Sciatic nerve (tissue), 2 donors: ENCODE data around the gene LBHD1. TPM values are rescaled to one million over a fixed set of nuclear protein-coding genes. Genes with fewer than 3 reads are reported as not detected.
A peak's percentile ranks its signal among the peaks of the same experiment; 100 is the strongest.
"Not testable (repeated sequence)": the region's sequence is repeated elsewhere in the genome, so short reads cannot be mapped to it uniquely, and the experiment has no call there.

Experiments
- ATAC-seq: fragments of 200-7000 bp; cut with Tn5 transposase; one replicate; pipeline ENCODE4 v1.9.1; 2020; ENCODE audit warnings: mild to moderate bottlenecking, moderate library complexity
- DNase-seq: peaks from one replicate; pipeline ENCODE4 v3.0.0-alpha.2; 2020; ENCODE audit warnings: low spot score
- intact Hi-C: fragments of 100-400 bp; cut with DNase I; formaldehyde crosslinking; loops from one replicate; pipeline ENCODE4 v1.14.2; 2022
- total RNA-seq: library from RNA; stranded (reverse); fragmentation: NEBNext Ultra II Directional; extraction: Animal tissue kit (Norgen Biotek cat#: 25700); gene quantifications from one replicate; pipeline ENCODE4 v1.2.1, GENCODE V29; 2021
- donor health status: DM: no; HTN: no; CAD: no.
- donor health status: DM: no; HTN: no; CAD: no.

LBHD1 gene
- total RNA-seq, 1 donor from 2014 or later: 4.9 TPM

GRCh38 chr11:62632492-62632891 is 39.6 kb downstream of the LBHD1 start:
- intact Hi-C loops: no loop called here
- no peak for ATAC-seq
- no peak for DNase-seq

GRCh38 chr11:62627713-62628112 is 44.4 kb downstream of the LBHD1 start:
- intact Hi-C loops: no loop called here
- DNase-seq: no peak
- ATAC-seq: no peak

- ATAC-seq (no peak), DNase-seq (no peak)
- intact Hi-C loops: no loop called here
Measured at GRCh38 chr11:62622476-62623089, 49.5 kb downstream of the LBHD1 start.

DNA sequence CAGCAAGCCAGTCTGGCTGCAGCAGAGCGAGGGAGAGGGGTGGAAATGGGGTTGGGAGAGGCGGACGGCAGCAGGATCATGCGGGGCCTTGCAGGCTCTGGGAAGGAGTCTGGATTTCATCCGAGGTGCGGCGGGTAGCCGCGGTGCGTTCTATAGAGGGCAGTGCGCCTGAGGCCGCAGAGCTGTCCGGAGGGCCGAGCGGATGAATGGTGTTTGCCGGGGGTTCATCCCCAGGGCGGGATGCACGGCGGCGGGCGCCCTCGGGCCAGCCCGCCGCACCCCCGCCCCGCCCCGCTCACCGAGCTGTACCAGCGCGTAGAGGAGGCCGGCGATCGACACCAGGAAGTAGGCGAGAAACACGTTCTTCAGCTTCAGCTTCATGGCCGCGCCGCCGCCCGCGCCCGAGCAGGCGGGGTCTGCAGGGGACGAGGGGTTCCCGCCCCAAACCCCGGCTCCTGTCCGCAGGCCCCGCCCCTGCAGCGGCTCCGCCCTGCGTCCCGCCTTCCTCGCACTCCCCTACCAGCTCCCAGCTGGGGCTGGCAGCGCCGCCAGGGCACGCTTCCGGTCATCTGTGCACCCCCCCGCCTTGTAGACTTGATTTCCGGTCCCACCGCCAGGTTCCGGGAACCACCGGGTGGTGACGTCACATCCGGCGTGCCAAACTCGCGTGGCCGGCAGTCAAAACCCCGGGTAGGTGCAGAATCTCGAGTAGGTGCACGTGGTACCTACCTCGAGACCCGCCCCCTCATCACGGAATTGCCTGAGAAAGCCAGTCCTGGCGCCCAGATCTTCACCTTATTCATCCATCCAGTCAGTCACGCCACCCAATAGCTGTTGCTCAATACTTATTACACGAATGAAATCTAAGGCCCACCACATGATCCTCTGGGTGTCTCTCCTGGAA is 50.2 kb downstream of the LBHD1 start, which contains the start of gene B3GAT3:
TSS of gene B3GAT3 (minus strand) at position 420 of the 904 bp plus-strand sequence. CDS start at position 381, 39 bp downstream.
- peak; percentile 99 for ATAC-seq
- peak; percentile 98 for DNase-seq
- intact Hi-C loops: no loop called here

DNA sequence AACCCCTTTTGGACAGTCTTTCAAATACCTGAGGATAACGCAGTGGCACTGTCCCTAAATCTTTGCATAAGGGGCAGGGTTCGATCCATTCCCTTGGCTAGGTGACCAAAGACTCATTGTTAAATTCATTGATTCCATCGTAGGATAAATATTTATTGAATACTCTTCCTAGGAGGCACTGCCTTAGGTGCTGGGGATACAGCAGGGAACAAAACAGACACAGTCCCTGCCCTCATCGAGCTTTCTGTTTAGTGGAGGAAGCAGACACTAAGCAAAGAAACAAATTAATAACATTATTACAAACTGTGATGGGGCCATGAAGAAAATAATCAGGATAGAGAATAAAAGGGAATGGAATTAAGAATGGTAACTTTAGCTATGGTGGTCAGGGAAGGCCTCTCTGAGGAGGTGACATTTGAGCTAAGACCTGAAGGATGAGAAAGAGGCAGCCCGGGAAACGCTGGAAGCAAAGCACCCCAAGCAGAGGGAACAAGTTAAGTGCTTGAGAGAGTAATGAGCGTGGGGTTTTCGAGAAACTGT is 51.0 kb downstream of the LBHD1 start:
- ATAC-seq (no peak), DNase-seq (no peak)
- intact Hi-C loops: no loop called here

- ATAC-seq, DNase-seq, intact Hi-C loops: not testable (repeated sequence)
Measured at GRCh38 chr11:62616957-62617356, 55.1 kb downstream of the LBHD1 start.

GRCh38 chr11:62615521-62615920 is 56.5 kb downstream of the LBHD1 start:
- intact Hi-C loops: no loop called here
- no peak for DNase-seq
- no peak for ATAC-seq

- no peak for DNase-seq
- intact Hi-C loops: no loop called here
- no peak for ATAC-seq
Measured at GRCh38 chr11:62614275-62614674, 57.8 kb downstream of the LBHD1 start.

- intact Hi-C loops: no loop called here
- DNase-seq (no peak), ATAC-seq (peak; percentile 24)
Measured at GRCh38 chr11:62613291-62613778, 58.7 kb downstream of the LBHD1 start.

Other genes with a start within 250 kb of the LBHD1 start
- 2,773 TPM for gene AHNAK, start 125.5 kb downstream of the LBHD1 start, total RNA-seq
- 811 TPM for gene EEF1G, start 98.4 kb downstream of the LBHD1 start, total RNA-seq
- gene TUT1, start 80.7 kb downstream of the LBHD1 start, total RNA-seq: 20.7 TPM
- 86.6 TPM for gene MTA2, start 70.4 kb downstream of the LBHD1 start, total RNA-seq
- 113 TPM for gene EML3, start 59.5 kb downstream of the LBHD1 start, total RNA-seq
- 15.2 TPM for gene ROM1, start 59.0 kb downstream of the LBHD1 start, total RNA-seq
- 38.7 TPM for gene B3GAT3, start 50.3 kb downstream of the LBHD1 start, total RNA-seq
- 219 TPM for gene GANAB, start 25.7 kb downstream of the LBHD1 start, total RNA-seq
- gene INTS5, start 19.0 kb downstream of the LBHD1 start, total RNA-seq: 12.3 TPM
- gene C11orf98, start 7.1 kb downstream of the LBHD1 start, total RNA-seq: 25.1 TPM
- gene CSKMT, start 7.0 kb downstream of the LBHD1 start, total RNA-seq: 7.1 TPM
- 7.1 TPM for gene UQCC3, start 594 bp downstream of the LBHD1 start, total RNA-seq
- gene UBXN1, start 6.8 kb upstream of the LBHD1 start, total RNA-seq: 79.6 TPM
- 28.4 TPM for gene LRRN4CL, start 17.3 kb upstream of the LBHD1 start, total RNA-seq
- gene BSCL2, start 35.2 kb upstream of the LBHD1 start, total RNA-seq: 44.5 TPM
- 1.4 TPM for gene GNG3, start 35.4 kb upstream of the LBHD1 start, total RNA-seq
- 51.2 TPM for gene HNRNPUL2, start 55.2 kb upstream of the LBHD1 start, total RNA-seq
- gene TTC9C, start 56.2 kb upstream of the LBHD1 start, total RNA-seq: 30.9 TPM
- 9.8 TPM for gene ZBTB3, start 81.9 kb upstream of the LBHD1 start, total RNA-seq
- 48.1 TPM for gene POLR2G, start 89.3 kb upstream of the LBHD1 start, total RNA-seq
- gene TAF6L, start 99.1 kb upstream of the LBHD1 start, total RNA-seq: 17.8 TPM
- gene TMEM179B, start 115.1 kb upstream of the LBHD1 start, total RNA-seq: 29.6 TPM
- gene TMEM223, start 119.7 kb upstream of the LBHD1 start, total RNA-seq: 10.4 TPM
- gene NXF1, start 133.2 kb upstream of the LBHD1 start, total RNA-seq: 81.8 TPM
- 51.6 TPM for gene STX5, start 159.8 kb upstream of the LBHD1 start, total RNA-seq
- not detected for gene TEX54, start 160.6 kb upstream of the LBHD1 start, total RNA-seq
- gene WDR74, start 167.3 kb upstream of the LBHD1 start, total RNA-seq: 34.5 TPM
- gene SLC3A2, start 208.6 kb upstream of the LBHD1 start, total RNA-seq: 102 TPM
- gene CHRM1, start 249.1 kb upstream of the LBHD1 start, total RNA-seq: not detected